C4-2B (cell line): ENCODE measurements around the gene MICU1.

Experiments used
- ZFX ChIP-seq: fragments of 450-650 bp; IDR thresholded peaks from 2 replicates; pipeline ENCODE4 v1.6.1; 2017
- TF ChIP-seq, protein P1 (sequence below): fragments of 450-650 bp; conservative IDR thresholded peaks from 2 replicates; pipeline ENCODE4 v1.5.1; 2017; ENCODE audit warnings: mild to moderate bottlenecking

DNA sequence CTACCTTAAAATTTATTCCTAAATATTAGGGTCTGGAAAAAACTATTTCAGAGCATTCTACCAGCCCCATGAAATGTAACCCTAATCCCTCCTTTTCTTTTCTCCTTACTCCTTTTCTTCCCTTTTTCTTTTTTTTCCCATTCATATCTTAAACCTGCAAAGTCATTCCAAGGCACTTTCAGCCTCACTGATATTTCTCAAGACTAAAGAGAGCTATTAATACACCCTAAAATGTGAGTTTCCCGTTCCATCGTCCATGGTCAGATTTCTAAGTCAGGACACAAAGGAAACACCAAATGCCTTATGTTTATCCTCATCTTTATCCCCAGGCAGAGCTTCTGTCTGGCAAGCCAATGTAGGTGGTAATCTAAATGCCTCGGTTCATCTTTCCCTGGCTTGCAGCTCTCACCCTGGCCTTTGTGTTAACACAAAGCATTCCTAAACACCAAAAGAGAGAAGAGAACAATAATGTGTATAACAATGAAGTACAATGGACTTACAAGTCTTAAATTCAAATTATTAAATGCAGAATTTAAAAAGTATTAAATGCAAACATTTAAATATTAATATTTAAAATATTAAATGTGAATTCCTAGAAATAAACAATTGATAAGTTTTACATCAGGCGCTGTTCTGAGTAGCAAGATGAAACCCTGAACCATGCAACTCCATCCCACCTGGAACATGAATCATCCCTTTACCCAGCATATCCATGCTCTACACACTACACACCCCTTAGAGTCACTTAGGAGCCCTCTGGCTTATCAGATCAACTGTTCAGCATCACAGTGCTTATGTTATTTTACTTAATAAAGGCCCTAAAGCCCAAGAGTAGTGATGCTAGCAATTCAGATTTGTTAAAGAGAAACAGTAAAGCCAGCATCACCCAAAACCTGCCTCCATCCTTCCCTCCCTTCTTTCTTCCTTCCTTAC is 26.8 kb downstream of the MICU1 start:
- TF ChIP-seq, protein P1, sequence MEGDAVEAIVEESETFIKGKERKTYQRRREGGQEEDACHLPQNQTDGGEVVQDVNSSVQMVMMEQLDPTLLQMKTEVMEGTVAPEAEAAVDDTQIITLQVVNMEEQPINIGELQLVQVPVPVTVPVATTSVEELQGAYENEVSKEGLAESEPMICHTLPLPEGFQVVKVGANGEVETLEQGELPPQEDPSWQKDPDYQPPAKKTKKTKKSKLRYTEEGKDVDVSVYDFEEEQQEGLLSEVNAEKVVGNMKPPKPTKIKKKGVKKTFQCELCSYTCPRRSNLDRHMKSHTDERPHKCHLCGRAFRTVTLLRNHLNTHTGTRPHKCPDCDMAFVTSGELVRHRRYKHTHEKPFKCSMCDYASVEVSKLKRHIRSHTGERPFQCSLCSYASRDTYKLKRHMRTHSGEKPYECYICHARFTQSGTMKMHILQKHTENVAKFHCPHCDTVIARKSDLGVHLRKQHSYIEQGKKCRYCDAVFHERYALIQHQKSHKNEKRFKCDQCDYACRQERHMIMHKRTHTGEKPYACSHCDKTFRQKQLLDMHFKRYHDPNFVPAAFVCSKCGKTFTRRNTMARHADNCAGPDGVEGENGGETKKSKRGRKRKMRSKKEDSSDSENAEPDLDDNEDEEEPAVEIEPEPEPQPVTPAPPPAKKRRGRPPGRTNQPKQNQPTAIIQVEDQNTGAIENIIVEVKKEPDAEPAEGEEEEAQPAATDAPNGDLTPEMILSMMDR: no peak
- TF ChIP-seq ZFX: no peak
